Nucleus accumbens (tissue), 56 donors: ENCODE results near the gene NDRG2.

ENCODE experiments used
- DNase-seq, 56 donors: peaks; one replicate each; lab custom pipeline; 2025; lab: John Stamatoyannopoulos, UW

NDRG2 gene

DNA sequence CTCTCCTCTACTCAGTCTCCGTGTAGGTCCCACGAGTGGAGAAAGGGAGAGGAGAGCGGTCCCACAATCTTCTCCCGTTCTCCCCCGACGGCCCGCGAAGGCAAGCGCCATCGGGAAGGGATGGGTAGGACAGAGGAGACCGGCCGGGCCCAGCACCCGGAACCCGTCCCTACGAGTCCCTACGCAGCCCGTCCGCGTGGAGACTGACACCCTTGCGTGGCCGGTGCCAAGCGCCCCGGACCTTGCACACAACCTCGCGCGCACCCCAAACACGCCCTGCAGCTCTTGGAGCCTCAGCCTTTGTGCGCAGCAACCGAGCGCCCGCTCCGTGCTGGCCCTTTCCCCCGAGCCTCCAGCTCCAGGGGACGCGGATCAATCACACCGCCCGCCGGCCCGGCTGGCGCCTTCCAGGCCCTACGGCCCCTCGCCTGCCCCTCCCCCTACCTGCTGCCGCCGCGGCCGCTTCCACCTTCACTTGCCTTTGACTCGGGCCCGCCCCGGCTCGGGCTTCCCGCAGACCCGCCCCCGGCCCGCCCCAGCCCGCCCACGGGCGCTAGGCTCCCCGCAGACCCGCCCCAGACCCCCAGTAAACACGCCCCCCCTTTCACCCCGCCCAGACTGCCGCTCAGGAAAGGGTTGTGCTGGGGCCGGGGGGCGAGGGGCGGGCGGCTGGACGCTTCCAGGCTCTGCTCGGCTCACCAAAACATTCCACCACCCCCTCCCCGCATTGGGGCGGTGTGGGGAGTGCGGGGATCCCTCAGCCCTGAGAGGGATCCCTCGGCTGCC, at the start of gene NDRG2:
Gene NDRG2 (minus strand): TSS at position 477 of the 786 bp plus-strand sequence. CDS start 1,746 bp downstream, outside the sequence.
- peak in 53 of 56 donors; percentile 45 to 93 (median 78) for DNase-seq

DNA sequence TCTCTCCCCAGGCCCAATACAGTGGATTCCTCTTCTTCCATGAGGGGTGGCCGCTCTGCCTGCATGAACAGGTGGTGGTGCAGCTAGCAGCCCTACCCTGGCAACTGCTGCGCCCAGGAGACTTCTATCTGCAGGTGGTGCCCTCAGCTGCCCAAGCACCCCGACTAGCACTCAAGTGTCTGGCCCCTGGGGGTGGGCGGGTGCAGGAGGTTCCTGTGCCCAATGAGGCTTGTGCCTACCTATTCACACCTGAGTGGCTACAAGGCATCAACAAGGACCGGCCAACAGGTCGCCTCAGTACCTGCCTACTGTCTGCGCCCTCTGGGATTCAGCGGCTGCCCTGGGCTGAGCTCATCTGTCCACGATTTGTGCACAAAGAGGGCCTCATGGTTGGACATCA, 49.1 kb upstream of the NDRG2 start:
- no peak for DNase-seq

DNA sequence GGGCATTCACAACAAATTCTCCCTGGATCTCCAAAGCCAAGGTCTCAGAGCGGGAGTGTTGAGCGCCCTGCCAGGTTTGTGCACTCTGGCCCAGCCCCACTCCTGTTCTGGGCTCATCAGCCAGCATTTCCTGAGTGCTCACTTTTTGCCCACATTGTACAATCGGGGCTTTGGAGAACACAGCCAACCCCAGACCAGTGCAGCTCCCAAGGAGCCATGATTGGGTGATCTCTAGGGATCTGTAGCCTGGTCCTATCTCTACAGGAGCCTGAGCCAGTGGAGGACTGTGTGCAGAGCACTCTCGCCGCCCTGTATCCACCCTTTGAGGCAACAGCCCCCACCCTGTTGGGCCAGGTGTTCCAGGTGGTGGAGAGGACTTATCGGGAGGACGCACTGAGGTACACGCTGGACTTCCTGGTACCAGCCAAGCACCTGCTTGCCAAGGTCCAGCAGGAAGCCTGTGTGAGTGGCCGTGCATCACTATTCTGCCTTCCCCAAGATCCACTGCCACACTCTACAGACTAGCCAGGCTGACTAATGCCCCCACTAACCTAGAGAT, 48.0 kb upstream of the NDRG2 start:
- DNase-seq, result no peak

- peak in 2 of 56 donors; percentile 5 to 12 for DNase-seq
These were observed 47.2 kb upstream of the NDRG2 start for GRCh38 chr14:21072031-21072473.

DNA sequence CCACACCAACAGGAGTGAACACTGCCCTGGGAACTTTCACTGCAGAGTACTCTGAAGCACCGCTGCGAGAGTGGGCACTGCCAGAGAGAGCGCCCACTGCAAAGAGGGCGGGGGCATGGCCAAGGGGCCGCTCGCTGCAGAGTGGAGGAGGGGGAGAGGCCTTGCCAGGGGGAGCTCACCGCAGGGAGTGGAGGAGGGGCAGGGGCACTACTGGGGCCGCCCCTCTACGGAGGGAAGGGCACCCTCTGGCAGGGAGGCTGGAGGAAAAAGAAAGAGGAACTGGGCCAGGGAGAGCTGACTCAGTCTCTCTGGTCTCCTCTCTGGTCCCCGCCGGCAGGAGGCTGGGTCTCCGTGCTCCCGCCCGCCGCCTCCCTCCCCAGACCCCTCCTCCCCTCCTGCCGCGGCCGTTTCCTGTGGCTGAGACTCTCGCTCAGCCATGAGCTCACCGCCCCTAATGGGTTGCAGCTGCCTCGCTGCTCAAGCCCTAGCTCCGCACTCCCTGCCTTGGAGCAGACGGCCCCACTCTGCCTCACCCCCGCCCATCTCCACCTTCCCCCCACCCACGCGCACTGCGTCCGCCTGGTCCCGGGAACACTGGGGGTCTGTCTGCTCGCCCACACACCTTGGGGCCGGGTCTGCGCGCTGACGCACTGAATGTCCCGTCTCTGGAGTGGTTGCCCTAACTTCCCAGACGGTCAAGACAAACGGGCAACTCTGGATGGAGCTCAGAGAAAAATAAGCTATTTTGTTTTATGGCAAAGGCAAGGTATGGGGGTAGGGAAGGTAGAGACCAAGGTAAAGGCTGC, 46.6 kb upstream of the NDRG2 start:
- peak in 55 of 56 donors; percentile 13 to 84 (median 66) for DNase-seq

- peak in 35 of 56 donors; percentile 32 to 79 (median 57) for DNase-seq
These were observed 45.9 kb upstream of the NDRG2 start for GRCh38 chr14:21070610-21071224.

GRCh38 chr14:21070083-21070609, 45.3 kb upstream of the NDRG2 start, which contains the start of gene ARHGEF40:
Gene ARHGEF40 (plus strand): TSS chr14:21070304. CDS start chr14:21070397, 93 bp downstream.
- peak in 51 of 56 donors; percentile 27 to 87 (median 65) for DNase-seq

- peak in 50 of 56 donors; percentile 24 to 84 (median 64) for DNase-seq
These were observed 44.7 kb upstream of the NDRG2 start for GRCh38 chr14:21069388-21070082.

DNA sequence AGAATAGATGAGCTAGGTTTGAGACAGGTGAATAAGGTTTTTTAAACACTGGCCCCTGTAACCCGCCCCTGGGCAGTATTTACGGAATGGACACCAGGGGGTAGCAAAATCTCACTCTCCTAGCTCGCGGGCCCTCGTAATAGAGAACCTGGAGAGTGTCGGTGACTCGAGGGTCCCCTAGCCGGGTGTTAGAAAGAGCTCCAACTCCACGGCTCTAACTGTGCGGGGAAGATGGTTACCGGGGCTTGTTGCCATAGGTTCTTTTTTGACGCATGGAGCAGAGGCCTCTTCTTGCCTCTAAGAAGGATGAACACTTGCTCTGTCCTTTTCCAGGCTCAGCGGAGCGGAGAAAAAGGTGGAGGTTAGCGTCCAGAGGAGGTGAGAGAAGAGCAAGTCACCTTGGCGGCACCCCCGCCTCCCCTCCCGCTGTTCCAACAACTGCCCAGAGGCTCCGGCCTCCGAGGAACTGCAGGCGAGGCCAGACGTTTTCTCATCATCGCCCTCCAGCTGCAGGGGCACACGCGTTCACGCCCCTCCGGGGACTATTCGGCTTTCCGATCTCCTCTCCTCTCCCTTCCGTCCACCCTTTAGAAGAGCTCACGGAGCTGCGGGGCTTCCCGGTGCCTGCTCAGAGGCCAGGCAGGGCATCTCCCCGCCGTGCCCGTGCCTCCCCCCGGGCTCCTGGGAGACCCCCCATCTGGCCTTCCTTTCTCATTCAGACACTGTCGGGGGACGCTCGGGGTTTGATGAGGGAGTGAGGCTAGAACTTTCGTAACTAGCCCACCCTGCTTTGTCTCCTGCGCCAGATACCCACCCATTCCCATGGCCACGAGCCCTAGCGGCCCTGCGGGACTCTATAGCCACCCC, 43.9 kb upstream of the NDRG2 start:
- peak in 41 of 56 donors; percentile 4 to 69 (median 39) for DNase-seq

DNA sequence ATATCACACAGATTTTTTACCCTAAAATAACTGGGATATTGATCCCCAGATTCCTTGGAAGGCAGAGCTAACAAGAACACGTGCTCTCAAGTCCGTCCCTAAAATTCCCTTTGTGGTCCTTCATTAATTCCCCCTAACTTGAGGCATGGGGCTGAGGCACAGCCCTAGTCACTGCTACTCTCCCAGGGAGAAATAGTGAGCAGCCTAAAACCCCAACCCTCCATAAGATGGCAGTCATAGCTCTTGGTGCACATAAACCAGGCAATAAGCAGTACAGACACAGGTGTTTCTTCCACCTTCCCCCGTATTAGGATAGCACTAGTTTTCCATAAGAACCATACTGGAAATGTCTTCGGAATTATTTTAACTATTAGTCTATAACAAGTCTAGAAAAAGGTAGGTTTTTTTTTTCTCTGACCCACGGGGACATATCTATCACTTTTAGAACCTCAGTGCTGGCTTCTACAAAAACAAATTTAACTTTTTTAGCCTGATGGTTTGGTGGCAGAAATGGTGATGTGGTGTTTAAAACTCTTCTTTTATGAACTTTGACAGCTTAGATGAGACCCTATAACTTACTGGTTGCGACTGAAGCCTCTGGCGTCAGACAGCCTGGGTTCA, 42.1 kb upstream of the NDRG2 start:
- peak in 1 of 56 donors; percentile 9 for DNase-seq

DNA sequence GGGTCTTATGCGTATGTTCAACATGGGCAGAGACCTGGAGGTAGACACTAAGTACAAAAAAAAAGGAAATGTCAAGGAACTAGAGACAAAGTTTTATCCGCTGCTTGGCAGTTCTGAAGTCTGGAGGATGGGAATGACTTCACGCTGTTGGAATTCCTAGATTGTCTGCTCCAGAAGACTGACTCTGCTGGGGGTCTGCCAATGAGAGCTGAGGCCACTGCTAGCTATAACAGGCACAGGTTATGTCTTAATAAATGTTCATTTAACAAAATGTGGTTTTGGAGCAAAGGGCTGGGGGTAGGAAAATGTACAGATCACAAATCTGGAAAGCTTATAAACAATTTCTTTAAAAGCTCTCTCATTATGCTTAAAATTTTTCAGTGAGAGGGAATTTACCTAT, 38.6 kb upstream of the NDRG2 start:
- DNase-seq, result no peak

DNA sequence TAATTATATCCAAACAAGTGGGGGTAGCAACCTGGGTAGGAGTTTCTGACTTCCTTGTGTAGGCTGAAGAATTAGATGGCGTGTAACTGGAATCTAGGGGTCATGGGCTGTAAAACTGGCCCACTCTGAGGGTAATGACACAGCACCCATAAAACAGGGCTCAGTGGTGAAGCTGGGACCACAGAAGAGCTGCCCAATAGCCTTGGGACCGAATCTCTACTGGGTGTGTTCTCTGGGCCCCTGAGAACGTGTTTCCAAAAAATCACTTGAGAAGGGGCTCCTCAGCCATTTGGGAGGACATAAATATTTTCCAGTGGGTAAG, 36.4 kb upstream of the NDRG2 start:
- DNase-seq, result no peak

GRCh38 chr14:21060614-21061346, 35.9 kb upstream of the NDRG2 start:
- no peak for DNase-seq

GRCh38 chr14:21059842-21060613, 35.2 kb upstream of the NDRG2 start:
- DNase-seq, result peak in 21 of 56 donors; percentile 5 to 52 (median 16)

DNA sequence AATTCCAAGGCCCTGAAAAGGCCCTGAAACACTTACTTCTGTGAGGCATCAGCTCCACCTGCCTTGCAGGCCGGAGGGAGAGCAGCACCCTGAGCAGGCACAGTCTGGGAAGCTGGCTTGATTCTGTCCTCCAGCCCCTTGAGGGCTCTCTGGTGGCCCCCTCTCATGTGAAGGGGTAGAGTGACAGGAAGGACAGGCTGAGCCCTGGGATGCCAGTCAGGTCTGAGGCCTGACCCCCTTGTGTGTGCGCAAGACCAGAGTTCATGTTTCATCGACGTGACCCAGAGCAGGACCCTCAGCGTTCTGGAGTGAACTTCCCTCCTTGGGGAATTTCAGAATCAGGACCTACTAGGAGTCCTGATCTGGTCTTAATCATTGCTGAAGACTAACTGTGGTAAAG, 34.0 kb upstream of the NDRG2 start:
- no peak for DNase-seq

DNA sequence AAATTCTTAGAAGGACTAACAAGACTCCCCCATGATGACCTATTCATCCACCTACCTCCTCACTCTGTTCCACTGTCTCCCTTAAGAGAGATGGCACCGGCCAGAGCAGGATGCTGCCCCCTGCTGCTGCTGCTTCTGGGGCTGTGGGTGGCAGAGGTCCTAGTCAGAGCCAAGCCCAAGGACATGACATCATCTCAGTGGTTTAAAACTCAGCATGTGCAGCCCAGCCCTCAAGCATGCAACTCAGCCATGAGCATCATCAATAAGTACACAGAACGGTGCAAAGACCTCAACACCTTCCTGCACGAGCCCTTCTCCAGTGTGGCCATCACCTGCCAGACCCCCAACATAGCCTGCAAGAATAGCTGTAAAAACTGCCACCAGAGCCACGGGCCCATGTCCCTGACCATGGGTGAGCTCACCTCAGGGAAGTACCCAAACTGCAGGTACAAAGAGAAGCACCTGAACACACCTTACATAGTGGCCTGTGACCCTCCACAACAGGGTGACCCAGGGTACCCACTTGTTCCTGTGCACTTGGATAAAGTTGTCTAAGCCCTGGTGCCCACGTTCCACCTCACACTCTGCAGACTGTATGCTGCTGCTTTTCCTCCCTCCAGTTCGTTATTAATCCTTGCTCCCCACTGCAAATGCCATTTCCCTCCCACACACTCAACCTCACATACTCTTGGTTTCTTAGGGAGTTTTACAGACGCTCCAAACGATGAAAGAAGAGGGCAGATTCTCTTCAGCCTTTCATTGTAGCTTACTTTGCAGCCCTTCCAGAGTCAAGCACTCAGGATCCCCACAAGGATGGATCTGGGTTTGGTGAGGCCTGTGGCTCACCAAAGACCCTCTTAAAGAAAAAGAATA, 33.2 kb upstream of the NDRG2 start, which contains the start of gene RNASE8:
Gene RNASE8 (plus strand): TSS at position 20 of the 873 bp plus-strand sequence. CDS start 71 bp downstream, at position 91.
- peak in 1 of 56 donors; percentile 1 for DNase-seq
